Measurements from ENCODE around the gene SYNPO2L.

SYNPO2L gene

GRCh38 chr10:73649876-73650536, 5.8 kb downstream of the SYNPO2L start:
- DNase-seq (ENCODE audit: low read depth), result no peak

DNA sequence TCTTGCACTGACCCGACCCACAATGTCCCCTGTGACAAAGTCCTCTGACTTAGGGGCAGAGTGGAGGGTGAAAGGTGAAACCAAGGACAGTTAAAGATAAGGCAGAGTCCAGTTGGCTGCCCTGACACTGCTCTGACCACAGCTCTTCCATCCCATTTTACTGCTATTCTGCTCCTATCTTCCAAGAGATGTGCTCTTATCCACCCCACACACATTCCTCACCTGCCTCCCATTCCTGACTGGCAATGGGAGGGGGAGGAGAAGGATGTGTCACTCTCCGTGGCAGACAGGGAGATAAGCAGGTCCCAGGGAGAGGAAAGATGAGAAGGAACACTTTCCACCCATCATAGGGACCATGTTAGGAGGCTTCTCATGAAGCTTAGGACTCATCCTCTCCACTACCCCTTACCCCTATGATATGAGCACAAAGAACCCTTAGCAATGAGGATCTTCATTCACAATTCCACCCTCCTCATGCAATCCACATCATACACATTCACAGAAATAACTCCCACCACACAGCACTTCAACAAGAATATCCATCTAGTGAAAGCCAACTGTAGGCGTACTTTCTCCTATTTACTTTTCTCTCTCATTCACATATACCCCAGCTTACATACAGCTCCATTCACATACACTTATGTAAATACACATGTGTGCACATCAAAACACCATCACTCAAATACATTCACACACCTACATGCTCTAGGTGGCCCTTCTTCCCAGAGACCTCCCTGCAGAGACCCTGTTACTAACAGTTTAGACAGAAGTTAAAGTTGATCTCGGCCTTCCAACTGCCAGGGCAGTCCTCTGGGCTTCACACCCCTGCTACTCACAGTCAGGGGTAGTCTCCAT, 6.6 kb downstream of the SYNPO2L start:
- no peak for DNase-seq (ENCODE audit: low read depth)

GRCh38 chr10:73647875-73648651, 7.8 kb downstream of the SYNPO2L start:
- DNase-seq (ENCODE audit: low read depth), result no peak

GRCh38 chr10:73647211-73647874, 8.5 kb downstream of the SYNPO2L start:
- DNase-seq (ENCODE audit: low read depth), result no peak

DNA sequence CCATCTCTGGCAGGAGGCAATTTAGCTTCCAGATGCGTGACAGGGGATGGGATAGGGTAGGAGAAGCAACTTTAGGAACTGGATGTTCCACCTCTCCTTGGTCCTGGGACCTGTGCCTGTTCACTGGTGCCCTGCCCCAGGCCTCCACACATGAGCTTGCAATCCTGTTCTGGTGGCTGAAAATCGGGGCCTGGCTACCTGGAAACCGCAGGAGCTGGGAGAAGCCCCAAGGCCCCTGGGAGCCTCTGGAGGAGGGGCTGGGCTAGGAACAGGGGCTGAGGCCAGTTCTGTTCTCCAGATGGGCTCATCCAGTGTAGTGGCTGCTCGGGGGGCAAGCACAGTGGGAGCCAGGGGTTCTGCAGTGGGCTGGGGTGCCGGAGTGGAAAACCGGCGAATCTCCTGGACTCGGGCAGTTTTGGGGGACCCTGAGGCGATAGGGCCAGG, 9.2 kb downstream of the SYNPO2L start:
- DNase-seq (ENCODE audit: low read depth), result no peak

DNA sequence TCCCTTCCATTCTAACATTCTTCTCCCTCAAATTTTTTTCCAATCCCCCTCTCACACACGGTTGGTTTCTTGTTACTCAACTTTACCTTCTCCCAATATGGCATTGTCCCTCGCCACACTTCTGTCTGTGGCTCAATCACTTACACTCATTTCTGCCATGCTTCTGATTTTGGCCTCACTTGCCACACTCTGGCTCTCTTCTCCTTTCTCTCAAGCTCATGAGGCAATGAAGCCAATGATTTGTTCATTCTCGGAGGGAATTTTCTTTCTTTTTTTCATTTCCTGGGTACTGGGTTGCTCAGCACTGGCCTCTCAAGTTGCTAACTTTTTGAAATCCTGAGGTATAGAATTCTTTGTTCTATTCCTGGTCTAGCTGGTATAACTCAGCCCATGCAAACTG, 10.6 kb downstream of the SYNPO2L start:
- no peak for DNase-seq (ENCODE audit: low read depth)

GRCh38 chr10:73644767-73645166, 11.1 kb downstream of the SYNPO2L start:
- DNase-seq (ENCODE audit: low read depth), result no peak

DNA sequence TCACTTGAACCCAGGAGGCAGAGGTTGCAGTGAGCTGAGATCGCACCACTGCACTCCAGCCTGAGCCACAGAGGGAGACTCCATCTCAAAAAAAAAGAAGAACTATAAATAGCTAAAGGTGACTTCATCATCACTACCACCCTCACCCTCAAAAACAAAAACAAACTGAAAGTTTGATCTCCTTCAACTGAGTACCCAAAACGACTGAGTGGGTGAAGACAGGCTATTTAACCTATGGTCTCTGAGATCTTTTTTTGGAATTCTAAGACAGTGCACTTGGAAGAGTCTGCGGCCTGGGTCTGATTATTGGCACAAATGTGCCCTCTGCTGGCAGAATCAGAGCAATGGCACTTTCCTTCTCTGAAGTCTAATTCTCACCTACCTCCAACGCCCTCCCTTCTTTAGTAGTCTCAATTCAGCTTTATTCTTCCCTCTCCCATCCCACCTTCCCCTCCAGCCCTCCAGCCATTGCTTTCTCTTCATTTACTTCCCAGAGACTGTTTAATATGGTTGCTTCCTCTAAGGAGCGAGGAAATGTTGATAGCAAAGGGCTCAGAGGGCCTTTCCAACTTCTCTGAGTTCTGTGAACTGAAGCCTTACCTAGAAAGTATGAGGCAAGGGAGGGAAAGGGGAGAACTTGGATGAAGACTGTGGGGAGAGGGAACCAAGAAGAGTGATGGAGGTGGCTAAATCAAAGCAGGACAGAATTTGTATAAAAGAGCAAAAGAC, 11.7 kb downstream of the SYNPO2L start:
- peak; percentile 20 for DNase-seq (ENCODE audit: low read depth)

- no peak for DNase-seq (ENCODE audit: low read depth)
Observed at GRCh38 chr10:73643362-73643761, 12.5 kb downstream of the SYNPO2L start.

- no peak for DNase-seq (ENCODE audit: low read depth)
Observed at GRCh38 chr10:73641328-73642060, 14.3 kb downstream of the SYNPO2L start, which contains the start of gene MYOZ1. Gene MYOZ1, minus strand, starts transcription at chr10:73641474. Its CDS starts 1,457 bp downstream, at chr10:73640017.

DNA sequence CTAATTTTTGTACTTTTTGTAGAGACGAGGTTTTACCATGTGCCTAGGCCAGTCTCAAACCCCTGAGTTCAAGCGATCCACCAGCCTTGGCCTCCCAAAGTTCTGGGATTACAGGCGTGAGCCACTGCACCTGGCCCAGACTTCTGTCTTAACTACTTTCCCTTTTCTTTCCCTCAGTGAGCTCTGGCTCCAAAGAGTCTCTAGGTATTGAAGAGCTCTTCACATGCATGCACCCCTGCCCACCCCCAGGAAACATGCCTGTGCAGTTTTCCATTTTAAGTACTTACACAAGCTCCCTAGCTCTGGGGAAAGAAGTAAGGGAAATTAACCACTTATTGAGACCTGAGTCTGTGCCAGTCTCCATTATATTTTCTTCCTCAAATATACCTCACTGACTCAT, 16.5 kb downstream of the SYNPO2L start:
- DNase-seq (ENCODE audit: low read depth), result no peak

GRCh38 chr10:73635781-73636180, 20.0 kb downstream of the SYNPO2L start:
- DNase-seq (ENCODE audit: low read depth), result no peak

DNA sequence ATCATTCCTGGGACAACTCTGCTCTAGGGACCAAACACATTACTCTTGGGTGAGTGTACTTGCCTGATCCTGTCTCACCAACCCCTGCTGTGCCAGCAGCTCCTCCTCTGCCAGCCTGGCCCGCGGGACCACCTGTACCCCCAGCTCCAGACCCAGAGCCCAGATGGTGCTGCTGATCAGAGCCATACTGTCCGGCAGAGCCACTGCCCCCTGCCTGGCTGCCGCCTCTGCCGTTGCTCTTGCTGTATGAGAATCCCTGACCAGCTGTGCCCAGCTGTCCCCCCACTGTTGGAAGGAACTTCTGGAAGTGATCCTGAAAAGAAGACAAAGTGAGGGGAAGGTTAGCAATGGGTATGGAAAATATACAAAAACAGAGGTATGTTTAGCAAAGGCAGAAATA, 21.4 kb downstream of the SYNPO2L start:
- DNase-seq (ENCODE audit: low read depth), result no peak

DNA sequence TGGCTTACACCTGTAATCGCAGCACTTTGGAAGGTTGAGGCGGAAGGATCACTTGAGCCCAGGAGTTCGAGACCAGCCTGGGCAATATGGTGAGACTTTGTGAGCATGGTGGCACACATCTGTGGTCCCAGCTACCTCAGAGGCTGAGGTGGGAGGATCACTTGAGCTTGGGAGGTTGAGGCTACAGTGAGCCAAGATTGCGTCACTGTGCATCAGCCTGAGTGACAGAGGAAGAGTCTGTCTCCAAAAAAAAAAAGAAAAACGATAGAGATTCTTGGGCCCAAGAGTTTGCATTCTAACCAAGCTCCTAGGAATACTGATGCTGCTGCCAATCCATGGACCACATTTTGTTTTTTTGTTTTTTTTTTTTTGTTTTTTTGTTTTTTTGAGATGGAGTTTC, 26.7 kb downstream of the SYNPO2L start:
- no peak for DNase-seq (ENCODE audit: low read depth)

- DNase-seq (ENCODE audit: low read depth), result no peak
Observed at GRCh38 chr10:73628405-73628804, 27.4 kb downstream of the SYNPO2L start.

- DNase-seq (ENCODE audit: low read depth), result no peak
Observed at GRCh38 chr10:73627300-73627699, 28.5 kb downstream of the SYNPO2L start.

DNA sequence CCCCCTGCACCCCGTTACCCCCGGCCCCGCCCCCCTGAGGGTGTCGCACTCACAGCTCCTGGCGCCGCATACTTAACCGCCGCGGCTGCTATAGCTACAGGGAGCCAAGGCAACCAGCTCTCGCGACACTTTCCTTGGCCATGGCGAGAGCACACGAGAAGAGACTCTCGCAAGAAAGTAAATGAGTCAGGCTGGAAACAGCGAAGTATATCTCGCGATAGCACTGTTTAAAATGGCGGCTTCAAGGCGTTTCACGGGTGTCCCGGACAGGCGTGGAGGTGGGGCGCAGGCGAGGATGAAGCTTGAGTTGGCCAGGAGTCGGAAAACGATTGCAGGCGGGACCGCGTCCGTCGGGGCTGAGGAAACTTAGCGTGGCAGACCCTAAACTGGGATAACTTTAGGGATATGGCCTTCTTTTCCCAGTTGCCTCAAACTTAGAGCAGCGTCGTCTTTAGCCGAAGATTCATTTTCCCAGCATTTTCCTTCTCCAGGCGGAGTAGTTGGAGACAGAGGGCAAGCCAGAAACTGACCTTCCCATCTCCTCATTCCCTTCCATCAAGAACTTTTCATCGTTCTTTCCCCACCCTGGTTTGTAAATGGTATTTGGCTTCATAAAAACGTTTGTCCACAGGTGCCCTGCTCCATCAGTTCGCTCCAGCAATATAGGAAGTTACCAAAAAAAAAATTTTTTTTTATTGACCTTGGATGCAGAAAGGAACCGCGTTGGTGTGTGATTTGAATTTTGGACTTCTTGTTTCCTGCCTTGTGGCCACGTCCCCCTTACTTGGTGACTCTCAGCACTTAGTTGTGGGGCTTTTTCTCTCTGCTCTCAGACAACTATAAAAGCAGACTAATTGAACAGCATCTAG, 29.7 kb downstream of the SYNPO2L start:
- peak; percentile 86 for DNase-seq (ENCODE audit: low read depth)

DNA sequence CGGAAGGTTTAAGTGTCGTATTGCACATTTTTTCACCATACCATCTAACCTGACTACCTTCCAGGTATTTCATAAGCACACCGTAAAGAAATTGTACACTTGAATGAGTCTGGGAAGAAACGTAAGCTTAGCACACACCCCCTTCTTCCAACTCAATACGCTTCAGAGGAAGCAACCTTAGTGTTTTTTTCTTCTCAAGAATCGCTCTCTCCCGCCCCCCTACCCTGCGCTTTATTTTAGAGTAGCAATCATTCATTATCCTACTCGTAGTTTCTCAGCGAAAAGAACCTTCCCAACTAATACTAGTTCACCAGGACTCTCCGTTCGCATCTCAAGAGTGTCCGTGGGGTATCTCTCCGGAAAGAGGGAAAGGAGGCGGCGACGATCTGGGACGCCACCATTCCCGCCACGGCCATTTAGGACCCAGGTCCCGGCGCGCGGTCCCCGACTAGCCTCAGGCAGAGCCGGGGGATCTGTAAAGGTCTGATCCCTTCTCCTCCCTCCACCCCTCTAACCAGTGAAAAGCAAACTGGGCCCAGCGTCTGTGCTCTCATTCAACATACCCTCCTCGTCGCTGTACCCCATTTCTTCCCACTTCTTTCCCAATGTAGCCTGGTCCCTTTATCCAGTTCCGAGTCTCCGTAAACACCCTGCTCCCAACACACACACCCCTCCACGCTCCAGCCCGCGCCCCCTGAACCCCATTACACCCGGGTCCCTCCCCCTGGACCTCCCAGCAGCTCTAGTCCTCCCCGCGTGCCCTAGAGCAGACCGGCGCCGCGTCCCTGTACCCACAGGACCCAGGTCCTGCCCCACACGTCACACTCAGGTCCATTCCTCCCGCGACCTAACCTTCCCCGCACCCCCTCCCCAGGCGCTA, 30.6 kb downstream of the SYNPO2L start:
- DNase-seq (ENCODE audit: low read depth), result no peak

DNA sequence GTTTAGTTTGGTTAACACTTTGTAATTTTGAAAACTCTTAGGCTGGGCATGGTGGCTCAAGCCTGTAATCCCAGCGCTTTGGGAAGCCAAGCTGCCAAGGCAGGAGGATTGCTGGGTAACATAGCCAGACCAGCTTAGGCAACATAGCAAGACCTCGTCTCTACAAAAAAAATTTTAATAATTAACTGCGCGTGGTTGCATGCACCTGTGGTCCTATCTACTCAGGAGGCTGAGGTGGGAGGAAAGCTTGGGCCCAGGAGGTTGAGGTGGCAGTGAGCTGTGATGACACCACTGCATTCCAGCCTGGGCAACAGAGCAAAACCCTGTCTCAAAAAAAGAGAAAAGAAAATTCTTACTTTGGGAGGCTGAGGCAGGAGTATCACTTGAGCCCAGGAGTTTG, 32.8 kb downstream of the SYNPO2L start:
- DNase-seq (ENCODE audit: low read depth), result no peak

Measured in activated gamma-delta T cell treated with anti-CD3 and anti-CD28 coated beads, Interleukin-2, amount 50 U/mL, for 16 hours (primary cell).